Liver (tissue), 3 donors: Measurements from ENCODE around the gene SCP2.

Source experiments
- EGR1 ChIP-seq, 2 donors: IDR thresholded peaks; 2 replicates each; pipeline ENCODE4 v1.6.1; 2016 to 2018; ENCODE audit warnings: antibody characterized with exemption in 2 of 2, low read depth in 2 of 2
- GABPA ChIP-seq, 2 donors: IDR thresholded peaks in 1 of 2; conservative IDR thresholded peaks in 1 of 2; 2 replicates each; pipeline ENCODE4 v1.6.1; 2016; ENCODE audit warnings: antibody characterized with exemption in 2 of 2, mild to moderate bottlenecking in 1 of 2, moderate library complexity in 1 of 2
- HNF4G ChIP-seq: IDR thresholded peaks from 2 replicates; pipeline ENCODE4 v1.6.1; 2016; ENCODE audit warnings: antibody characterized with exemption
- JUND ChIP-seq, 2 donors: IDR thresholded peaks; 2 replicates each; pipeline ENCODE4 v1.6.1; 2016; ENCODE audit warnings: antibody characterized with exemption in 2 of 2
- RAD21 ChIP-seq, 2 donors: IDR thresholded peaks; 2 replicates each; pipeline ENCODE4 v1.6.1; 2016; ENCODE audit warnings: antibody characterized with exemption in 2 of 2, mild to moderate bottlenecking in 2 of 2
- RXRA ChIP-seq, 2 donors: IDR thresholded peaks; 2 replicates each; pipeline ENCODE4 v1.6.1; 2017 to 2018; ENCODE audit warnings: antibody characterized with exemption in 2 of 2, mild to moderate bottlenecking in 1 of 2
- TAF1 ChIP-seq: conservative IDR thresholded peaks from 2 replicates; pipeline ENCODE4 v1.6.1; 2016; ENCODE audit warnings: antibody characterized with exemption, mild to moderate bottlenecking
- TF ChIP-seq, protein P1 (sequence below): IDR thresholded peaks from 2 replicates; pipeline ENCODE4 v1.6.1; 2016; ENCODE audit warnings: antibody characterized with exemption, mild to moderate bottlenecking
- TF ChIP-seq, protein P2 (sequence below): fragments of 150-350 bp; IDR thresholded peaks from 2 replicates; pipeline ENCODE4 v1.5.1; 2017; ENCODE audit warnings: improper control_type of control experiment, low read depth, low read length; ENCODE audit not compliant: missing input control
- TF ChIP-seq, protein P3 (sequence below): IDR thresholded peaks from 2 replicates; pipeline ENCODE4 v1.6.1; 2016; ENCODE audit warnings: antibody characterized with exemption
- TF ChIP-seq, protein P4 (sequence below): IDR thresholded peaks from 2 replicates; pipeline ENCODE4 v1.6.1; 2016; ENCODE audit warnings: antibody characterized with exemption
- donor health status: healthy.
- donor health status: healthy.

DNA sequence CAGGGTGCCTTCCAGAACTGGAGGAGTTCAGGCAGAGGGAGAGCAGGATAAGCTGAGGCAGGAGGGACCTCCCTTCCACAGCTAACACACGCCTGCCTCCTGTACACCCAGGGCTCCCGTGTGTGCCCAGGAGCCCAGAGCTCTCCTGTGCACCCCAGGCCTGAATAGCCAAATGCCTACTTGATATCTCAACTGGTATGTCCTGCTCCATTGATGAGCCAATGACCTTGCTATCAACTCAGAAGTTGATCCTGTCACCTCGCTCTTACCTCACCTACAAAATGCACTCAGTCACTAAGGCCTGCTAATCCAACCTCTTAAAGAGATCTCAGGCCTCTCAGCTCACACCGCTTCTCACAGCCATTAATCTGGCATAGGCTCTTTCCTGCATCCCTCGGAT, 12.6 kb upstream of the SCP2 start:
- TF ChIP-seq, protein P1, sequence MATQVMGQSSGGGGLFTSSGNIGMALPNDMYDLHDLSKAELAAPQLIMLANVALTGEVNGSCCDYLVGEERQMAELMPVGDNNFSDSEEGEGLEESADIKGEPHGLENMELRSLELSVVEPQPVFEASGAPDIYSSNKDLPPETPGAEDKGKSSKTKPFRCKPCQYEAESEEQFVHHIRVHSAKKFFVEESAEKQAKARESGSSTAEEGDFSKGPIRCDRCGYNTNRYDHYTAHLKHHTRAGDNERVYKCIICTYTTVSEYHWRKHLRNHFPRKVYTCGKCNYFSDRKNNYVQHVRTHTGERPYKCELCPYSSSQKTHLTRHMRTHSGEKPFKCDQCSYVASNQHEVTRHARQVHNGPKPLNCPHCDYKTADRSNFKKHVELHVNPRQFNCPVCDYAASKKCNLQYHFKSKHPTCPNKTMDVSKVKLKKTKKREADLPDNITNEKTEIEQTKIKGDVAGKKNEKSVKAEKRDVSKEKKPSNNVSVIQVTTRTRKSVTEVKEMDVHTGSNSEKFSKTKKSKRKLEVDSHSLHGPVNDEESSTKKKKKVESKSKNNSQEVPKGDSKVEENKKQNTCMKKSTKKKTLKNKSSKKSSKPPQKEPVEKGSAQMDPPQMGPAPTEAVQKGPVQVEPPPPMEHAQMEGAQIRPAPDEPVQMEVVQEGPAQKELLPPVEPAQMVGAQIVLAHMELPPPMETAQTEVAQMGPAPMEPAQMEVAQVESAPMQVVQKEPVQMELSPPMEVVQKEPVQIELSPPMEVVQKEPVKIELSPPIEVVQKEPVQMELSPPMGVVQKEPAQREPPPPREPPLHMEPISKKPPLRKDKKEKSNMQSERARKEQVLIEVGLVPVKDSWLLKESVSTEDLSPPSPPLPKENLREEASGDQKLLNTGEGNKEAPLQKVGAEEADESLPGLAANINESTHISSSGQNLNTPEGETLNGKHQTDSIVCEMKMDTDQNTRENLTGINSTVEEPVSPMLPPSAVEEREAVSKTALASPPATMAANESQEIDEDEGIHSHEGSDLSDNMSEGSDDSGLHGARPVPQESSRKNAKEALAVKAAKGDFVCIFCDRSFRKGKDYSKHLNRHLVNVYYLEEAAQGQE = no peak
- TF ChIP-seq, protein P2, sequence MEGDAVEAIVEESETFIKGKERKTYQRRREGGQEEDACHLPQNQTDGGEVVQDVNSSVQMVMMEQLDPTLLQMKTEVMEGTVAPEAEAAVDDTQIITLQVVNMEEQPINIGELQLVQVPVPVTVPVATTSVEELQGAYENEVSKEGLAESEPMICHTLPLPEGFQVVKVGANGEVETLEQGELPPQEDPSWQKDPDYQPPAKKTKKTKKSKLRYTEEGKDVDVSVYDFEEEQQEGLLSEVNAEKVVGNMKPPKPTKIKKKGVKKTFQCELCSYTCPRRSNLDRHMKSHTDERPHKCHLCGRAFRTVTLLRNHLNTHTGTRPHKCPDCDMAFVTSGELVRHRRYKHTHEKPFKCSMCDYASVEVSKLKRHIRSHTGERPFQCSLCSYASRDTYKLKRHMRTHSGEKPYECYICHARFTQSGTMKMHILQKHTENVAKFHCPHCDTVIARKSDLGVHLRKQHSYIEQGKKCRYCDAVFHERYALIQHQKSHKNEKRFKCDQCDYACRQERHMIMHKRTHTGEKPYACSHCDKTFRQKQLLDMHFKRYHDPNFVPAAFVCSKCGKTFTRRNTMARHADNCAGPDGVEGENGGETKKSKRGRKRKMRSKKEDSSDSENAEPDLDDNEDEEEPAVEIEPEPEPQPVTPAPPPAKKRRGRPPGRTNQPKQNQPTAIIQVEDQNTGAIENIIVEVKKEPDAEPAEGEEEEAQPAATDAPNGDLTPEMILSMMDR = no peak
- no peak for TF ChIP-seq GABPA (IDR thresholded peaks at IDR 0.05 in 1 of 2, conservative IDR thresholded peaks at IDR 0.05 in 1 of 2)
- TF ChIP-seq, protein P3, sequence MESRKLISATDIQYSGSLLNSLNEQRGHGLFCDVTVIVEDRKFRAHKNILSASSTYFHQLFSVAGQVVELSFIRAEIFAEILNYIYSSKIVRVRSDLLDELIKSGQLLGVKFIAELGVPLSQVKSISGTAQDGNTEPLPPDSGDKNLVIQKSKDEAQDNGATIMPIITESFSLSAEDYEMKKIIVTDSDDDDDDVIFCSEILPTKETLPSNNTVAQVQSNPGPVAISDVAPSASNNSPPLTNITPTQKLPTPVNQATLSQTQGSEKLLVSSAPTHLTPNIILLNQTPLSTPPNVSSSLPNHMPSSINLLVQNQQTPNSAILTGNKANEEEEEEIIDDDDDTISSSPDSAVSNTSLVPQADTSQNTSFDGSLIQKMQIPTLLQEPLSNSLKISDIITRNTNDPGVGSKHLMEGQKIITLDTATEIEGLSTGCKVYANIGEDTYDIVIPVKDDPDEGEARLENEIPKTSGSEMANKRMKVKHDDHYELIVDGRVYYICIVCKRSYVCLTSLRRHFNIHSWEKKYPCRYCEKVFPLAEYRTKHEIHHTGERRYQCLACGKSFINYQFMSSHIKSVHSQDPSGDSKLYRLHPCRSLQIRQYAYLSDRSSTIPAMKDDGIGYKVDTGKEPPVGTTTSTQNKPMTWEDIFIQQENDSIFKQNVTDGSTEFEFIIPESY = no peak
- TF ChIP-seq JUND (IDR thresholded peaks at IDR 0.05) = no peak
- TF ChIP-seq RAD21 (IDR thresholded peaks at IDR 0.05) = no peak
- TF ChIP-seq, protein P4, sequence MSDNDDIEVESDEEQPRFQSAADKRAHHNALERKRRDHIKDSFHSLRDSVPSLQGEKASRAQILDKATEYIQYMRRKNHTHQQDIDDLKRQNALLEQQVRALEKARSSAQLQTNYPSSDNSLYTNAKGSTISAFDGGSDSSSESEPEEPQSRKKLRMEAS = no peak
- peak; percentile 35 to 61 for TF ChIP-seq RXRA (IDR thresholded peaks at IDR 0.05)
- no peak for TF ChIP-seq HNF4G
- TF ChIP-seq EGR1 (IDR thresholded peaks at IDR 0.05; ENCODE audit: low read depth in 2 of 2) = no peak
- TF ChIP-seq TAF1 = no peak
